Activated CD8-positive, alpha-beta memory T cell treated with anti-CD3 and anti-CD28 coated beads, Interleukin-2, amount 50 U/mL, for 24 hours (primary cell): ENCODE data around the gene UBE2S.
"Not testable (repeated sequence)": the region's sequence is repeated elsewhere in the genome, so short reads cannot be mapped to it uniquely, and the experiment has no call there.

Source experiments
- DNase-seq: peaks from one replicate; pipeline ENCODE4 v3.0.0-alpha.2; 2020; ENCODE audit errors: extremely low read depth

The UBE2S gene

DNA sequence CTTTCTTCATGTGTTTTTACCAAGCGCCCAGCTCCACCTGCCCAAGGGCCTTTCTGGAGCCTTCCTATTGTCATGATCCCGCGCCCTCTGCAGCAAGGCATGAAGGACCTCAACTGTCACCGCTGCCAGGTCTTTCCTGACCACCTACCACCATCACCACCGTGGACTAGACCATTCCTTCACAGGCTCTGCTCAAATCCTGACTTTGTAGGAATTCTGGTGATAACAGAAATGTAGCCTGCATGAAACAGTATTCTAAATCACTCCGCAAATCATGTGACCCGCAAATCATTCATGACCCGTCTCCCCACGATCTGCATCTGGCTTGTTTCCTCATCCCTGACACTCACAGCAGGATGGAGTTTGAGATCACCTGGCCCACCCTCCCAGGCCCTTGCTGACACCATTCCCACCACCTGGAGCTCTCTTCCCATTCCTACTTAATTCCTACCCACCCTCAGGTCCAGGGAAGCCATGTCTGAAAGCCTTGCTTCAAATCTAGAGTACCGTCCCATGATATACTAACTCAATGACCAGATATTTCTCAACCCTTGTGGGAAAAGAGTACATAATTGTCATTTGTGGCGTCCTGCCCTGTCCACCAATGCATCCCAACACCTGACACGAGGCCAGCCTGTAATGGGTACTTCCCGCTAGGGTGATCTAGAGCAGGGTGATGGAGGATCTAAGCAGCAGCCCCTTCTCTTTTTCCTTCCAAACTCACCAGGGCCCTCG is 1.3 kb downstream of the UBE2S start:
- DNase-seq: no peak

DNA sequence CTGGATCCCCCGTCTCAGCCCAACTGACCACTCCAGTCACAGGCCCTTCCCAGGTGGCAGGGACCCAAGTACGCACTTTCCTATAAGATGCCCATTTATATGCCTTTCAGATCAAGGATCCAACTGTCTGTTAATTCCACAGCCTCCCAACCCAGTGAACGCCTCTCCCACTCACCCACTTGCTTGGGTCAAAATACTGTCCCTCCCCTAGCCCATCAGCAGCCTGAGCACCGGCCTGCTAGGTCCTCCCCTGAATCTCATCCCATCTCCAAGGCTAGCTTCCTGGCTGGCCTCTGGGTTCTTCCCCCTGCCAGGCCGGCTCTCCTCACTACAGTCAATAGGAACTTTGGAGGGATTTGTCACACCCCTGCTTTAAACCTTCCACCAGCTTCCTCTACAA is 1.9 kb downstream of the UBE2S start:
- no peak for DNase-seq

DNA sequence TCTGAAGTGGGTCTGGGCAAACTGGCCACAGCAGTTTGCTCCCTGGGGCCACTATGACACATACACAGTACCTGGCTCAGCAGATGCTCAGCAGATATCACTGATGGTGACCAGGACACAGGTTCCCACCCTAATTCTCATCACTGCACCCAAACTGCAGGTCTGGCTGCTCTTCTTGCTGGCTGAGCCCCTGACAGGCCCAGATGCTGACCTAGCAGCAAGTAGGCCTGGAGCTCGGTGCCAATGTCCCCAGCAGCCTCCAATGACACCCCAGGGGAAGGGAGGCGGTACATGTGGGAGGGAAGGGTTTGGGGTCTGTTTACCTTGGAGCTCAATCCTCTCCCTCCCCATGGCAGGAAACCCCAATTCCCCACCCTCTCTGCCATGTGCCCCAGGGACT is 5.1 kb downstream of the UBE2S start:
- DNase-seq: no peak

GRCh38 chr19:55401390-55401789 is 6.2 kb downstream of the UBE2S start:
- not testable (repeated sequence) for DNase-seq

- DNase-seq: no peak
Observed at GRCh38 chr19:55400281-55401087, 7.1 kb downstream of the UBE2S start.

- no peak for DNase-seq
Observed at GRCh38 chr19:55398200-55398925, 9.2 kb downstream of the UBE2S start.

DNA sequence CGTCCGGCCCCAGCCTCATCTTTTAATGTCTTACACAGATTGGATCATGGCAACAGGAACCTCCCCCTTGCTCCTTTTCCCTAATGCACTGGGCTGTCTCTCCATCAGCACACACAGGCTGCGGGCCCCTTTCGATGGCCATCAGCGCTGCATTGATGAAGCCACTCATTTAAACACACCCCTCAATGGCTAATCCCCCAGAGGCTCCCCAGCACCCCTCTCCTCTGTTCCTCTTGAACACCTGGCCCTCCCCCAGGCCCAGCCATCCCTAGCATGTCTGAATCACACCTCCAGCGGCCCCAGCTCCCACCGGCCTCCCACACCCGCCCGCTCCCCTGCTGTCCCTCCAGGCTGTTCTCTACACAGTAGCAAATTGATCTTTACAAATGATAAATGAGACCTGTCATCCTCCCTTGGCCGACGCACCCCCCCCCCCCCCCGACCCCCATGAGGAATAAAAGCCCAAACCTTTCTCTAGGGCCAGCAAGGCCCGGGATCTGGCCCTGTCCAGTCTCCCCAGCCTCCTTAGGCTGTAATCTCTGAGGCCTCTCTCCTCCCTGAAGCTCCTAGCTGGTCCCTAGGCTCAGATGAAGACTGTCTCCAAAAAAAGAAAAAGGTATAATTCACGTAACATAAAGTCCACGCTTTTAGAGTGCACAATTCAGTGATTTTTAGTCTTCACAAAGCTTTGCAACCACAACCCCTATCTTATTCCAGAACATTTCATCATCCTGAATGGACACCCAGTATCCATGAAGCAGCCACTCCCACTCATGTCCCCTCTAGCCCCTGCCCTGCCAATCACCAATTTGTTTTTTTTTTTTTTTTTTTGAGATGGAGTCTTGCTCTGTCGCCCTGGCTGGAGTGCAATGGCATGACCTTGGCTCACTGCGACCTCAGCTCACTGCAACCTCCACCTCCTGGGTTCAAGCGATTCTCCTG is 14.5 kb downstream of the UBE2S start:
- no peak for DNase-seq

GRCh38 chr19:55391702-55392615 is 15.6 kb downstream of the UBE2S start:
- no peak for DNase-seq

DNA sequence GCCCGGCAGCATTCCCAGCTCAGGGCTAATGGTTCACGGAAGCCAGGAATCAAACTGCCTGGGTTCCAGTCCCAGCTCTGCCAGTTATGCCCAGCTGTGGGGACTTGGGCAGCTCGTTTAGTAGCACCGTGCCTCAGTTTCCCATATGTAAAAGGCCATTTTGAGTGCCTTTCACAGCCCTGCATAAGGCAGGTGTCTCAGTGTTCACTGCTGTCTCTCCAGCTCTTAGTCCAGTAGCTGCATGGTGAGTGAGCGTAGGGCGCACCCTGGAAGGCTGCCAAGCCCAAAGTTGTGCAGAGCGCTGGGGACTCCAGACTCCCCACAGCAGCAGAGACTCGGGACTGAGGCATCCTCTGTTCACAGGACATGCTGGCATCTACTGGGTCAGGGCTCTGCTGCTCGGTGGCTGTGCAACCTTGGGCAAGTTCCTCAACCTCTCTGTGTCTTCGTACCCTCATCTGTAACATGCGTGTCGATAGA is 16.4 kb downstream of the UBE2S start:
- no peak for DNase-seq

- DNase-seq: no peak
Observed at GRCh38 chr19:55390461-55390880, 17.1 kb downstream of the UBE2S start.

DNA sequence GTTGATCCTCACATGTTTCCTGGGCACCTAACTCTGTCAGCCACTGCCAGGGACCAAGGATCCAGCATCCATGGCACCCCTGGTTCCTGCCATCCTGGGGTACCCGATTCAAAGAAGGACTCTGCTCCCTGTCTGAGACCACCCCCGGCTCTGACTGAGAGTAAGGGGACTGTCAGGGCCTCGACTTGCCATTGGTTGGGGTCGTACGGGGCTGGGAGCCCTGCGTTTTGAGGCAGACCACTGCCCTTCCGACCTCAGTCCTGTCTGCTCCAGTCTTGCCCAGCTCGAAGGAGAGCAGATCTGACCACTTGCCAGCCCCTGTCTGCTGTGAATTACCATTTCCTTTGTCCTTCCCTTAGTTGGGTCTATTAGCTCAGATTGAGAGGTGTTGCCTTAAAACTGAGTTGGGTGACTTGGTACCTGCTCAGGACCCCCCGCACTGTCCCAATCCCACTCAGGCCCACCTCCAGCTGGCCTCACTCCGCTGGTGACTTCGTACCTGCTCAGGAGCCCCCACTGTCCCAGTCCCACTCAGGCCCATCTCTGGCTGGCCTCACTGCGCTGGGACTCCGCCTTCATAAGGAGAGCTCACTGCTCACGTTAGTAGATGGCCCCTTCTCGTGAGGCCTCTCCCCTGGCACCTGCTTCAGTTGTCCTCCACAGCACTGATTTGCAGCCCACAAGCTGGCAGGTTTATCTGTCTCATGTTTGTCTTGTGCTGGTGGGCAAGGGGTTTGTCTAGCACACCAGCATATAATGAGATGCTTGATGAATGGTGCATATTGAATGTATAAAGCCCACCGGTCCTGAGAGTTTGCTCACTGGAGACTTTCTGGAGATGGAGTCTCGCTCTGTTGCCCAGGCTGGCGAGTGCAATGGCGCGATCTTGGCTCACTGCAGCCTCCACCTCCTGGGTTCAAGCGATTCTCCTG is 17.9 kb downstream of the UBE2S start:
- no peak for DNase-seq

DNA sequence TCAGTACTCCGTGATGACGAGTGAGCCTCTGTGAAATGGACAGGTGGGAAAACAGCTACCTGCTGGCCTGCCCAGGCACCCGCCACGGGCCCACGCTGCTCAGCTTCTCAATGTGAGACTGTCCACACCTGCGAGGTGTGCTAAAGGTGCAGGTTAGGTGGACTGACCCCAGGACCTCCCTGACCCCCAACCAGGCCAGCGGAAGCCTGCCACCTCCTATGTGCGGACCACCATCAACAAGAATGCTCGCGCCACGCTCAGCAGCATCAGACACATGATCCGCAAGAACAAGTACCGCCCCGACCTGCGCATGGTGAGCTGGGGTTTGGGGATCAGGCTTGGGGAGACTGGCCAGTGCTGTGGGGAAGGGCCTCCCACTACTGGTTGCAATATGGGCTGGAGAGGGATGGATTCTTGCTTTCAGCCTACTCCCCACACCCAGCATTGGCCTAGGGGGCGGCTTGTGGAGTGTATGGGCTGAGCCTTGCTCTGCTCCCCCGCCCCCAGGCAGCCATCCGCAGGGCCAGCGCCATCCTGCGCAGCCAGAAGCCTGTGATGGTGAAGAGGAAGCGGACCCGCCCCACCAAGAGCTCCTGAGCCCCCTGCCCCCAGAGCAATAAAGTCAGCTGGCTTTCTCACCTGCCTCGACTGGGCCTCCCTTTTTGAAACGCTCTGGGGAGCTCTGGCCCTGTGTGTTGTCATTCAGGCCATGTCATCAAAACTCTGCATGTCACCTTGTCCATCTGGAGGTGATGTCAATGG is 19.7 kb downstream of the UBE2S start:
- no peak for DNase-seq

GRCh38 chr19:55386493-55386971 is 21.1 kb downstream of the UBE2S start:
- DNase-seq: no peak

DNA sequence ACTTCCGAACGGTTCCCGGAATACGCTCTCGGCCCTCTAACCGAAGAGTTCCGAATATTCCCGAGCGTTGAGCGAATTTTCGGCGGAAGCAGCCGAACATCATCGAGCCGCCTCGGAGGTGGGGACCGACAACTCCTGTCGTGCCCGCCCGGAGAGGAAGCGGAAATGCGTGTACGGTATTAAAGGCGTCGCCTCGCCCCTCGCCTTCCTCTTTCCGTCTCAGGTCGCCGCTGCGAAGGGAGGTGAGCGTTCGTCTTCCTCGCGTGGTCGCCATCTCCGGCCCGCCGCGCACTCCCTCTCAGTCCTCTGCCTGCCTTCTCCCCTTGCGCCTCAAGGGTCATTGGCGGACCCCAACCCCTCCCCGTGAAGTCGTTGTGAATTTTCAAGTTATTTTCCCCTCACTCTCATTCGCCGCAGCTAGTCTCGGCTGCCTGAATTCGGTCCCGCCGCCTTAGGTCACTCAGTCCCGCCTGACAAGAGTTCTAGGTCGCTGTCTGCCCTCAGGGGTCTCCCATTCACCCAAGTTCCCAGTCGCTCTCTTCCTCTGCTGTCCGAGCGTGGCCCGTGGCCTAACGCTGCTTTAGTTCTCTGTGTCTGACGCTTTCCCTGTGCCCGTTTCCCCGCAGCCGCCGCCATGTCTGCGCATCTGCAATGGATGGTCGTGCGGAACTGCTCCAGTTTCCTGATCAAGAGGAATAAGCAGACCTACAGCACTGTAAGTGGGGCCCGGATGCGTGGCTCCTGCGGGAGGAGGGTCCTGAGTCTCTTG is 21.7 kb downstream of the UBE2S start, which contains the start of gene RPL28:
Gene RPL28 (plus strand): TSS at position 209 of the 769 bp plus-strand sequence. CDS start 426 bp downstream, at position 635.
- DNase-seq: peak; percentile 96

DNA sequence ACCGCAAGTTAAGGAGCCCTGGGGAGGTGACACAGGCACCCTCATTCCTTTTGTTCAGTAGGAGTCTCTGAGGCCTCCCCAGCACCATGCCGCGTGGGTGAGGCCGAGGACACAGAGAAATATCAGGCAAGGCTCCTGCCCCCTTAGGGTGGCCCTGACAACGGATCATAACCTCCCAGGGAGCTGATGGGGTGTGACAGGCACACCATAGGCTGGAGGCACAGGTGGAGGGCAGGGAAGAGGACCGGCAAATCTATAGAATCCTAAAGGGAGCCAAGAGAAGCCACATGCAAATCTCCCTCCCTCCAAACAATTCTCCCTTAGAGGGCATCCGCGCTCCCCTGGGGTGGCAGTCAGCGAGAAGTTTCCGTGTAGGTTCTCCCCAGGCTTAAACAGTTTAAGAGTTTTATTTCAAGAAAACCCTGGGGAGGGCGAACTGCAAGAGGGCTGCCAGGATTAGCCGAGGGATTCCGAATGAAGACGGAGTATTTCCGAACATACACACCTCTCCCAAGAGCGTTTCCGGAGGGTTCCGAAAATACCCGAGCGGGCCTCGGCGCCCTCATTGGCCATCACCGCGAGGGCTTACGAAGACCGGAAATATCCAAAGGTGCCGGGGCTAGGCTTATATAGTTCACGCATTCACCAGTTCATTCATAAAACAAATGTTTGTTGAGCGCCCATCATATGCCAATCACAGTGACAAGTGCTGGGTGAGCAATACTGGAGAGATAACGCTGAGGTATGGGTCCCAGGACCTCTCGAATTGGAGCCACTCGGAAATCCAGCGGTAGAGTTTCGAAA is 22.5 kb downstream of the UBE2S start:
- DNase-seq: peak; percentile 89
